Measurements from ENCODE around the gene SP9.

SP9 gene

DNA sequence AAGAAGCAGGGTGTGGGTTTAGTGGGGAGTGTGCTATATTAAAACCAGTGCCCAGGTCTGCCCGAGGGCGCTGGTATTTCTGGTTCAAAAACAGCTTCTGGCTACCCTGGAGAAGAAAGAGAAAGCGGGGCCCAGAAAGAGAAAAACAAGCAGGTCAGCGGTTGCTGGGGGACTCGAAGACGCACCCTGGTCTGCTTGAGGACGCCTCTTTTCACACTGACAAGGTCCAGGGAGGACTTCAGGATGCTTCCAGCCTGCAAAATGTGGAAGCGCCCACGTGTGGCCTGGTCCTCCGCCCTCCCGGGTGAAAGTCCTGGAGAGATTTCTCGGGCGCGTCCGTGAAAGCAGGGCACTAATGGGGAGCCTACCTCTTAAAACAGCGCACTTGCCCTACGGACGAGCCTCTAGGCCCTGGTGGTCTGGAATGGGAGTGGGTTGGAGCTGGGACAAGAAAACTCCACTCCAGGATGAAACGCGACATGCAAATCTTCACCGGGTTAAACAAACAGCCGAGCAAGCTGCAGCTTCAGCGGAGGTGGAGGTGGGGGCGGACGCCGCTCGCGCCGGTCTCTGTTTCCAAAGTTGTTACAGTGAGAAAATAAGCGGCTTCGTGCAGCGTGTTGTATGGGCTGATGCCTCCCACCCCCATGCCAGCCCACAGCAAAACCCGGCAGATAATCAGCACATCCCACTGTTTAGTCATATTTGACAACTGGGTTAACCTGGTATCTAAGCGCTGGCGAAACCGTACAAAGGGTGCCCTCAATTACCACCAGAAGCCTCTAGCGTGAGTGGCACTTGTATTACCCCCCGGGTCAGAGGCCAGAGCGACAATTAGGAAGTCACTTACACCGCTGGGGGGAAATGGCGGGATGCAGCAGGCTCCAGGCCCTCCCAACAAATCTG is 1.1 kb upstream of the SP9 start:
- DNase-seq (ENCODE audit: low read depth, low spot score) = no peak

- no peak for DNase-seq (ENCODE audit: low read depth, low spot score)
Observed at GRCh38 chr2:174334278-174334715, 457 bp upstream of the SP9 start.

DNA sequence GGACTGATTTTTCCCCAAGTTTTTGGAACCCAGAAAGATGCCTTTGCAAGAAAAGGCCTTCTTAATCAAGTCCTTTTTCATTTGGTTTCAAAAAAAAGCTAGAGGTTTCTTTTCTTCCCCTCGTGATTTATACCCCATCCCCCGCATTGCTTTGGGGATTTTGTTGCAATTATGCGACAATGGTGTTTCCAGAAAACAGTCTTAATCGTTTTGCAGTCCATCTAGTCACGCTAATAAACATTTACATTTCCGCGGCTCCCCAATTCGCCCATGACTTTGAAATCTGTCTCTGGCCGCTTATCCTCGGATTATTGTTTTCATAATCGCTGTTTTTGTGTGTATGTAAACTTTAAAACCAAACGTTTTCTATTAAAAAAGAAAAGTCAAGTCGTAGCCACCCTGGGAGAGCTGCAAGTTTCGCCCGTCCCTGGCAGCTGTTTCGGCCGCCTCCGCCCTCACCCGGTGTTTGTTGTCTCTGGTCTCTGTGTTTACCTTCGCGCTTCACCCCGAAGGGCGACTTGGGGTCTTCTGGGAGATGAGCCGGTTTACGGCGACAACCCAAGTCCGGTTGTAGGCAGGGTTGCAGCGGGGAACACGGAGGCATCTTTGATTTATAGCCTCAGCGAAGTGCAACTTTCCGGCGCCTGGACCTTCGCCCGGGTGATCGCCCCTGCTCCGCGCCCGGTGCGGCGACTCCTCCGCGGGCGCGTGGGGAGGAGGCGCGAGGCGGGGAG is 667 bp downstream of the SP9 start:
- DNase-seq (ENCODE audit: low read depth, low spot score) = no peak

DNA sequence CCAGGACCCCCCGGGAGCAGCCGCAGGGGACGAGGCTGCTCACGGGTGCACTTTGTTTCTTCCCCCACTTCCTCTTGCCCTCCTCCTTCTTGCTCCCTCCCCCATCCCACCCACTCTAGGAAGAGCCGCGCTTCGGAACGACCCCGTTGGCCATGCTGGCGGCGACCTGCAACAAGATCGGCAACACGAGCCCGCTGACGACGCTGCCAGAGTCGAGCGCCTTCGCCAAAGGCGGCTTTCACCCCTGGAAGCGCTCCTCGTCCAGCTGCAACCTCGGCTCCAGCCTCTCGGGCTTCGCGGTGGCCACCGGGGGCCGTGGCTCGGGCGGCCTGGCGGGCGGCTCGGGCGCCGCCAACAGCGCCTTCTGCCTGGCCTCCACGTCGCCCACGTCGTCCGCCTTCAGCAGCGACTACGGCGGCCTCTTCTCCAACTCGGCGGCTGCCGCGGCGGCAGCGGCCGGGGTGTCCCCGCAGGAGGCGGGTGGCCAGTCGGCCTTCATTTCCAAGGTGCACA is 1.3 kb downstream of the SP9 start:
- DNase-seq (ENCODE audit: low read depth, low spot score) = no peak

- no peak for DNase-seq (ENCODE audit: low read depth, low spot score)
Observed at GRCh38 chr2:174336501-174337336, 2.0 kb downstream of the SP9 start.

DNA sequence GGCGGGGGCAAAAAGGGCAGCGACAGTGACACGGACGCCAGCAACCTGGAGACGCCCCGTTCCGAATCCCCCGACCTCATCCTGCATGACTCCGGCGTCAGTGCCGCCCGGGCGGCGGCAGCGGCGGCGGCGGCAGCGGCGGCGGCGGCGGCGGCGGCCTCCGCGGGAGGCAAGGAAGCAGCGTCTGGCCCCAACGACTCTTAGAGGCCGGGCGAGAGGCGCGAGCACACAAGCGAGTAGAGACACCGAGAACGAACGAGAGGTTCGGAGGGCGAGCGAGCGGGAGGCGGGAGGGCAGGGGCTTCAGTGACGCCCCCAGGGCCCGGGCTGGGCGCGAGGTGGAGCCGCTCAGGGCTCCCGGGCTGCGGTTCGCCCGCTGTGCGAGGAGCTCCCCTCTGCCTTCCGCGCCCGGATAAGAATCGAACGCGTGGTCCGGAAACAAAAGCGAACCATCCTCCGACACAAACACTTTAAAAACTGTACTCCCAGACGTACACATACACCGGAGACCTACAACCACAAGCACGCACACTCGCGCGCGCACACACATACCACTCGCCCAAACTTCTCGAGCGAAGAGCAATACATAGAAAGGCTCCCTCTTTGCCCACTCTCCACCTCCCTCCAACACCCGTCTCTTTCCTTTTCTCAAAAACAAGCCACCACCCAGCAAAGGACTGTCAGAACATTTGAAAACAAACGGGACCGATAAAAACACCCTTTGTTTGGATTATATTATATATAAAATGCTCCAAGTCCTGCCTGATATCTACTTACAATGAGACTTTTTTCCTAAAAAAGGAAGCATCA is 2.8 kb downstream of the SP9 start:
- no peak for DNase-seq (ENCODE audit: low read depth, low spot score)

DNA sequence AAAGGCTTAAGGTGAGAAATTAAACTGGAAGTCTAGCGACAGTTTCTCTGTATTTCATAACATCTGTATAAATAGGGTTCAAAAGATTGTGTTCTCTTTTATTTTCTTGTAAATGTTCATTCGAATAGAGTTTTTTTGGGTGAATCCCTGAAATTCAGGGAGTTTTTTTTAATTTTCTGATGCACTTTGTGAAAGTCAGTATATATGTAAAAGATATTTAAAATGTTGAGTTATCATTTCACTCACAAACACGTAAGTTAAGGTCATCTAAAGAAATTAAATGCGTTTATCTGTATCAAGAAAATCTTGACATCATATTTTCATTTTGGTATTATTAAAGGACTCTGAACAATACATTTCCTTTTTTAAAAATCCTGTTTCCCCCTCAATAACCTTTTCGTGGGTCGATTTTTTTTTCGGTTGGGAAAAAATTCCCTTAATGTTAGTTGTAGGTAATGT is 3.4 kb downstream of the SP9 start:
- DNase-seq (ENCODE audit: low read depth, low spot score) = no peak

GRCh38 chr2:174338671-174339560 is 4.2 kb downstream of the SP9 start:
- no peak for DNase-seq (ENCODE audit: low read depth, low spot score)

DNA sequence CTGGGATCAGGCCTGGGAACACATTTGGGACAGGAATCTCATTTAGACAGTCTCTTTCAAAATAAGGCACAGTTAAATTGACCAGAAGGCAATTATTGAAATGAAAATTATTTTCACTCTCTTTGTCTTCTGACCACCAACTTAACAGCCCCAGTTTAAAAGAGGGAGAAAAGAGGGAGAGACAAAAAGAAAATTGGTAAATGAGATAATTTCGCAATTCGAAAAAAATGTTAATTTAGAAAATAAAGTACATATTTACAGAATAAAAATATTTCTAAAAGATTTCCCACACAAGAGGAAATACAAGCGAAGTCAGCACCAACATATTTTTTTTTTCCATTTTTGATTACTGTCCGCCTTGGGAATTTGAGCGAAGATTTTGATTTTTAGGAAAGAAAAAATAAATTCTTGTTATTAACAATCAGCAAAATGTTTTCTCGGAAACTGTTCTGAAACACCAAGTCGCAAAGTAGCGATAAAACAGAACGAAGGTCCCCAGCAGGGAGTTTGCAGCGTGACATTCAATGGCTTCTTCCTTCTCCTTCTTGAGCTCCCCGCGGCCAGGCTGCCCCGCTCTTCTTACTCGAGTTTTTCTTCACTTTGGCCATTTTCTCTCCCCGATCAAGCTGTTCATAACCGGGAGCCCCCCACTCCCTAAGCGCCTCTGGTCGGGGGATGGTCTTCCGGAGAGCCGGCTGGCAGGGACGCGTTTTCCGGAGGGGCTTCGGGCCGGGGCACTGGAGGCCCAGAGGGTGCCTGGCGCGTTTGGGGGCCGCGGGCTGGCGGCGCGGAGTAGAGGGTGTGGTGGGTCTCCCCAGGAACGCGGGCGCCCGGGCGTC is 5.0 kb downstream of the SP9 start:
- DNase-seq (ENCODE audit: low read depth, low spot score) = no peak

- no peak for DNase-seq (ENCODE audit: low read depth, low spot score)
Observed at GRCh38 chr2:174340400-174341292, 5.9 kb downstream of the SP9 start.

DNA sequence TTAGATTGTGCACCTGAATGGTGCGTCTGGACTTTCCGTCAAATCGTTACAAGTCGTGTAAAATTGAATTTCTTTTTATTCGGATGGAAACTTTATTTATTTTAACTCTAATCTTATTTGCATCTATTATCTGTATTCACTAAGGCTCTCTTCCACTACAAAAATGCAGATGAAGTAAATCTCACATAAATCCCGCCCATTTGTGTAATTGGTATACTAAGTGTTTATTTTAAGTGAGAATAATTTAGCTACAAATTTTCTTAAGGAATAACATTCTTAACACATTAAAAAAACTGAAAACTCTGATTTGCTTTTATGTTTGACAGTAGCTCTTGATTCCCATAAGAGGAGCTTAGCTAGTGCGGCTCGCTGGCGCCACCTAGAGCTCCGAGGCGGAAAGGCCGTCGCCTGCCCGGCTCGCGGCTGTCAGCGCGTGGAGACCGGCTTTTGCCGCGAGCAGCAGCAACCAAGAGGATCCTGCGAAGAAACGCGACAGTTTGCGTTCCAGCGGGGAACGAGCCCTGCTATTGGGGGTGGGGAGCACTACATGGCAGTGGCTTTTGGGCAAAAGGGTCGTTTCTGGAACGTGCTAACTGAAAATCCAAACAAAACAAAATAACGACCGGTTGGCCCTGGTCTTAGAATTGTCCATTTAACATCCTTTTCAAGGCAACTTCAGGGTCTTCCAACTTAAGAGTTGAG is 6.7 kb downstream of the SP9 start:
- DNase-seq (ENCODE audit: low read depth, low spot score) = peak; percentile 67

GRCh38 chr2:174341995-174342685 is 7.4 kb downstream of the SP9 start:
- no peak for DNase-seq (ENCODE audit: low read depth, low spot score)

- DNase-seq (ENCODE audit: low read depth, low spot score) = no peak
Observed at GRCh38 chr2:174342686-174343342, 8.1 kb downstream of the SP9 start.

GRCh38 chr2:174343343-174343622 is 8.5 kb downstream of the SP9 start:
- no peak for DNase-seq (ENCODE audit: low read depth, low spot score)

- no peak for DNase-seq (ENCODE audit: low read depth, low spot score)
Observed at GRCh38 chr2:174343623-174344455, 9.1 kb downstream of the SP9 start.
